ENCODE results near the gene TENM3.

TENM3 gene

GRCh38 chr4:182537031-182537795 lies 294.0 kb downstream of the TENM3 start:
- Histone ChIP-seq H3K4me3 (ENCODE audit: low read depth, low read length) (no peak overlapping the region), H3K9me3 (ENCODE audit: control insufficient read depth, insufficient read depth, low read length) (no peaks in the 10 kb centered on the region), H3K4me1 (ENCODE audit: control insufficient read depth, insufficient read depth, low read length) (peaks cover 24% of the 10 kb centered on the region), H3K9ac (ENCODE audit: low read depth, low read length) (no peak overlapping the region), H3K36me3 (ENCODE audit: control insufficient read depth, insufficient read depth, low read length) (no peaks in the 10 kb centered on the region), H3K27me3 (ENCODE audit: control insufficient read depth, insufficient read depth, low read length) (no peaks in the 10 kb centered on the region)

GRCh38 chr4:182538031-182538430 lies 294.8 kb downstream of the TENM3 start:
- Histone ChIP-seq H3K36me3 (ENCODE audit: control insufficient read depth, insufficient read depth, low read length) (no peaks in the 10 kb centered on the region), H3K9me3 (ENCODE audit: control insufficient read depth, insufficient read depth, low read length) (no peaks in the 10 kb centered on the region), H3K4me3 (ENCODE audit: low read depth, low read length) (no peak overlapping the region), H3K4me1 (ENCODE audit: control insufficient read depth, insufficient read depth, low read length) (peaks cover 24% of the 10 kb centered on the region), H3K9ac (ENCODE audit: low read depth, low read length) (no peak overlapping the region), H3K27me3 (ENCODE audit: control insufficient read depth, insufficient read depth, low read length) (no peaks in the 10 kb centered on the region)

GRCh38 chr4:182540496-182540895 lies 297.3 kb downstream of the TENM3 start:
- Histone ChIP-seq H3K4me3 (ENCODE audit: low read depth, low read length) (no peak overlapping the region), H3K4me1 (ENCODE audit: control insufficient read depth, insufficient read depth, low read length) (peaks cover 24% of the 10 kb centered on the region), H3K27me3 (ENCODE audit: control insufficient read depth, insufficient read depth, low read length) (no peaks in the 10 kb centered on the region), H3K9me3 (ENCODE audit: control insufficient read depth, insufficient read depth, low read length) (no peaks in the 10 kb centered on the region), H3K36me3 (ENCODE audit: control insufficient read depth, insufficient read depth, low read length) (no peaks in the 10 kb centered on the region), H3K9ac (ENCODE audit: low read depth, low read length) (no peak overlapping the region)

GRCh38 chr4:182547435-182547834 lies 304.2 kb downstream of the TENM3 start:
- Histone ChIP-seq H3K9me3 (ENCODE audit: control insufficient read depth, insufficient read depth, low read length) (no peaks in the 10 kb centered on the region), H3K4me1 (ENCODE audit: control insufficient read depth, insufficient read depth, low read length) (peaks cover 18% of the 10 kb centered on the region), H3K27me3 (ENCODE audit: control insufficient read depth, insufficient read depth, low read length) (no peaks in the 10 kb centered on the region), H3K9ac (ENCODE audit: low read depth, low read length) (no peak overlapping the region), H3K36me3 (ENCODE audit: control insufficient read depth, insufficient read depth, low read length) (no peaks in the 10 kb centered on the region), H3K4me3 (ENCODE audit: low read depth, low read length) (no peak overlapping the region)

GRCh38 chr4:182548156-182548555 lies 305.0 kb downstream of the TENM3 start:
- Histone ChIP-seq H3K4me3 (ENCODE audit: low read depth, low read length) (no peak overlapping the region), H3K27me3 (ENCODE audit: control insufficient read depth, insufficient read depth, low read length) (no peaks in the 10 kb centered on the region), H3K36me3 (ENCODE audit: control insufficient read depth, insufficient read depth, low read length) (no peaks in the 10 kb centered on the region), H3K9ac (ENCODE audit: low read depth, low read length) (no peak overlapping the region), H3K4me1 (ENCODE audit: control insufficient read depth, insufficient read depth, low read length) (peaks cover 18% of the 10 kb centered on the region), H3K9me3 (ENCODE audit: control insufficient read depth, insufficient read depth, low read length) (no peaks in the 10 kb centered on the region)

GRCh38 chr4:182549356-182549755 lies 306.2 kb downstream of the TENM3 start:
- Histone ChIP-seq H3K4me1 (ENCODE audit: control insufficient read depth, insufficient read depth, low read length) (peaks cover 25% of the 10 kb centered on the region), H3K9ac (ENCODE audit: low read depth, low read length) (no peak overlapping the region), H3K27me3 (ENCODE audit: control insufficient read depth, insufficient read depth, low read length) (no peaks in the 10 kb centered on the region), H3K4me3 (ENCODE audit: low read depth, low read length) (no peak overlapping the region), H3K36me3 (ENCODE audit: control insufficient read depth, insufficient read depth, low read length) (no peaks in the 10 kb centered on the region), H3K9me3 (ENCODE audit: control insufficient read depth, insufficient read depth, low read length) (no peaks in the 10 kb centered on the region)

GRCh38 chr4:182552948-182553347 lies 309.7 kb downstream of the TENM3 start:
- Histone ChIP-seq H3K9ac (ENCODE audit: low read depth, low read length) (no peak overlapping the region), H3K4me1 (ENCODE audit: control insufficient read depth, insufficient read depth, low read length) (peaks cover 55% of the 10 kb centered on the region), H3K36me3 (ENCODE audit: control insufficient read depth, insufficient read depth, low read length) (no peaks in the 10 kb centered on the region), H3K27me3 (ENCODE audit: control insufficient read depth, insufficient read depth, low read length) (no peaks in the 10 kb centered on the region), H3K9me3 (ENCODE audit: control insufficient read depth, insufficient read depth, low read length) (no peaks in the 10 kb centered on the region), H3K4me3 (ENCODE audit: low read depth, low read length) (no peak overlapping the region)

GRCh38 chr4:182553653-182554052 lies 310.5 kb downstream of the TENM3 start:
- Histone ChIP-seq H3K4me3 (ENCODE audit: low read depth, low read length) (no peak overlapping the region), H3K9me3 (ENCODE audit: control insufficient read depth, insufficient read depth, low read length) (no peaks in the 10 kb centered on the region), H3K9ac (ENCODE audit: low read depth, low read length) (no peak overlapping the region), H3K4me1 (ENCODE audit: control insufficient read depth, insufficient read depth, low read length) (peaks cover 55% of the 10 kb centered on the region), H3K36me3 (ENCODE audit: control insufficient read depth, insufficient read depth, low read length) (no peaks in the 10 kb centered on the region), H3K27me3 (ENCODE audit: control insufficient read depth, insufficient read depth, low read length) (no peaks in the 10 kb centered on the region)

- Histone ChIP-seq H3K9me3 (ENCODE audit: control insufficient read depth, insufficient read depth, low read length) (no peaks in the 10 kb centered on the region), H3K27me3 (ENCODE audit: control insufficient read depth, insufficient read depth, low read length) (no peaks in the 10 kb centered on the region), H3K4me1 (ENCODE audit: control insufficient read depth, insufficient read depth, low read length) (peaks cover 49% of the 10 kb centered on the region), H3K36me3 (ENCODE audit: control insufficient read depth, insufficient read depth, low read length) (no peaks in the 10 kb centered on the region), H3K9ac (ENCODE audit: low read depth, low read length) (no peak overlapping the region), H3K4me3 (ENCODE audit: low read depth, low read length) (no peak overlapping the region)
Observed at GRCh38 chr4:182554736-182555135, 311.5 kb downstream of the TENM3 start.

GRCh38 chr4:182555997-182556418 lies 312.8 kb downstream of the TENM3 start:
- Histone ChIP-seq H3K27me3 (ENCODE audit: control insufficient read depth, insufficient read depth, low read length) (no peaks in the 10 kb centered on the region), H3K4me3 (ENCODE audit: low read depth, low read length) (no peak overlapping the region), H3K9ac (ENCODE audit: low read depth, low read length) (no peak overlapping the region), H3K4me1 (ENCODE audit: control insufficient read depth, insufficient read depth, low read length) (peaks cover 49% of the 10 kb centered on the region), H3K36me3 (ENCODE audit: control insufficient read depth, insufficient read depth, low read length) (no peaks in the 10 kb centered on the region), H3K9me3 (ENCODE audit: control insufficient read depth, insufficient read depth, low read length) (no peaks in the 10 kb centered on the region)

GRCh38 chr4:182556580-182556979 lies 313.4 kb downstream of the TENM3 start:
- Histone ChIP-seq H3K27me3 (ENCODE audit: control insufficient read depth, insufficient read depth, low read length) (no peaks in the 10 kb centered on the region), H3K4me3 (ENCODE audit: low read depth, low read length) (no peak overlapping the region), H3K9me3 (ENCODE audit: control insufficient read depth, insufficient read depth, low read length) (no peaks in the 10 kb centered on the region), H3K9ac (ENCODE audit: low read depth, low read length) (no peak overlapping the region), H3K36me3 (ENCODE audit: control insufficient read depth, insufficient read depth, low read length) (no peaks in the 10 kb centered on the region), H3K4me1 (ENCODE audit: control insufficient read depth, insufficient read depth, low read length) (peaks cover 49% of the 10 kb centered on the region)

- Histone ChIP-seq H3K9me3 (ENCODE audit: control insufficient read depth, insufficient read depth, low read length) (no peaks in the 10 kb centered on the region), H3K4me1 (ENCODE audit: control insufficient read depth, insufficient read depth, low read length) (peaks cover 33% of the 10 kb centered on the region), H3K4me3 (ENCODE audit: low read depth, low read length) (no peak overlapping the region), H3K9ac (ENCODE audit: low read depth, low read length) (no peak overlapping the region), H3K27me3 (ENCODE audit: control insufficient read depth, insufficient read depth, low read length) (no peaks in the 10 kb centered on the region), H3K36me3 (ENCODE audit: control insufficient read depth, insufficient read depth, low read length) (no peaks in the 10 kb centered on the region)
Observed at GRCh38 chr4:182560358-182560757, 317.2 kb downstream of the TENM3 start.
